Panc1 (cell line): ENCODE results near the gene LPIN3.

Experiments used
- POLR2AphosphoS5 ChIP-seq: IDR thresholded peaks from 2 replicates; pipeline ENCODE4 v1.6.1; 2012; ENCODE audit warnings: mild to moderate bottlenecking, low read depth, low read length, moderate library complexity
- TF ChIP-seq, protein P1 (sequence below), 2 experiments: IDR thresholded peaks; 2 replicates each; pipeline ENCODE4 v1.6.1; 2011 to 2012; ENCODE audit warnings: low read depth in 2 of 2, control low read depth in 1 of 2, low read length in 1 of 2, mild to moderate bottlenecking in 1 of 2, moderate library complexity in 1 of 2; ENCODE audit not compliant: insufficient read depth in 1 of 2

DNA sequence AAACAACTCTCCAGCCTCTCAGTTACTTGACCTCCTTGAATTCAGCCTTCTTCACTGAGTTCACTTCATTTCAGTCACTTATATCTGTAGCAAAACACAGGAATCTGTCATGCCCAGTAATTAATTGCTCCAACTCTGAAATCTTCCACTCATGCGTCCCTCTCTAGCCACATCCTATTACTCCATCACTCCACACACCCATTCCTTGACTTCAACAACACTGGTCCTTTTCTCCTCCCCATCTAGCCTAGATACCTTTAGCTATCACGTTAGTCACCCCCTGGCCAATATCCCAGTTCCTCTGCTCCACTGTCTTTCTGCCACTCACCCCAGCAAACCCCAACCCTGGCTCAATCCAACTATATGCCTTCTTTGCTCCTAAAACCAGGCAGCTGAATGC is 30.8 kb upstream of the LPIN3 start:
- TF ChIP-seq POLR2AphosphoS5, result no peak
- TF ChIP-seq, protein P1, sequence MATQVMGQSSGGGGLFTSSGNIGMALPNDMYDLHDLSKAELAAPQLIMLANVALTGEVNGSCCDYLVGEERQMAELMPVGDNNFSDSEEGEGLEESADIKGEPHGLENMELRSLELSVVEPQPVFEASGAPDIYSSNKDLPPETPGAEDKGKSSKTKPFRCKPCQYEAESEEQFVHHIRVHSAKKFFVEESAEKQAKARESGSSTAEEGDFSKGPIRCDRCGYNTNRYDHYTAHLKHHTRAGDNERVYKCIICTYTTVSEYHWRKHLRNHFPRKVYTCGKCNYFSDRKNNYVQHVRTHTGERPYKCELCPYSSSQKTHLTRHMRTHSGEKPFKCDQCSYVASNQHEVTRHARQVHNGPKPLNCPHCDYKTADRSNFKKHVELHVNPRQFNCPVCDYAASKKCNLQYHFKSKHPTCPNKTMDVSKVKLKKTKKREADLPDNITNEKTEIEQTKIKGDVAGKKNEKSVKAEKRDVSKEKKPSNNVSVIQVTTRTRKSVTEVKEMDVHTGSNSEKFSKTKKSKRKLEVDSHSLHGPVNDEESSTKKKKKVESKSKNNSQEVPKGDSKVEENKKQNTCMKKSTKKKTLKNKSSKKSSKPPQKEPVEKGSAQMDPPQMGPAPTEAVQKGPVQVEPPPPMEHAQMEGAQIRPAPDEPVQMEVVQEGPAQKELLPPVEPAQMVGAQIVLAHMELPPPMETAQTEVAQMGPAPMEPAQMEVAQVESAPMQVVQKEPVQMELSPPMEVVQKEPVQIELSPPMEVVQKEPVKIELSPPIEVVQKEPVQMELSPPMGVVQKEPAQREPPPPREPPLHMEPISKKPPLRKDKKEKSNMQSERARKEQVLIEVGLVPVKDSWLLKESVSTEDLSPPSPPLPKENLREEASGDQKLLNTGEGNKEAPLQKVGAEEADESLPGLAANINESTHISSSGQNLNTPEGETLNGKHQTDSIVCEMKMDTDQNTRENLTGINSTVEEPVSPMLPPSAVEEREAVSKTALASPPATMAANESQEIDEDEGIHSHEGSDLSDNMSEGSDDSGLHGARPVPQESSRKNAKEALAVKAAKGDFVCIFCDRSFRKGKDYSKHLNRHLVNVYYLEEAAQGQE (IDR thresholded peaks at IDR 0.05; ENCODE audit: insufficient read depth in 1 of 2, low read depth in 2 of 2, low read length in 1 of 2), result no peak
